Naive B cell (primary cell): Measurements from ENCODE around the gene PIGX. TPM values are rescaled to one million over a fixed set of nuclear protein-coding genes. Genes with fewer than 3 reads are reported as not detected.

Experiments
- ATAC-seq, 2 donors: fragments of 150-1000 bp; cut with Tn5 transposase; 2 replicates each; pipeline ENCODE4 v1.10.0; 2021; ENCODE audit warnings: low read depth in 2 of 2, mild to moderate bottlenecking in 2 of 2, moderate library complexity in 2 of 2
- DNase-seq: peaks from one replicate; pipeline ENCODE4 v3.0.0; 2022
- H3K27ac Mint-ChIP-seq, 6 donors: one replicate each; pipeline ENCODE4 v1.8.0; 2020 to 2022; ENCODE audit warnings: mild to moderate bottlenecking in 6 of 6, mixed read lengths in 6 of 6, moderate library complexity in 5 of 6, inconsistent platforms in 2 of 6
- H3K27me3 Mint-ChIP-seq, 3 donors: one replicate each; pipeline ENCODE4 v1.8.0; 2021 to 2022; ENCODE audit warnings: mixed read lengths in 3 of 3, mild to moderate bottlenecking in 1 of 3
- H3K36me3 Mint-ChIP-seq, 2 donors: one replicate each; pipeline ENCODE4 v1.8.0; 2020 to 2022; ENCODE audit warnings: mixed read lengths in 2 of 2, inconsistent platforms in 1 of 2, mild to moderate bottlenecking in 1 of 2
- H3K4me1 Mint-ChIP-seq, 3 donors: one replicate each; pipeline ENCODE4 v1.8.0; 2020 to 2022; ENCODE audit warnings: mixed read lengths in 3 of 3, inconsistent platforms in 1 of 3, mild to moderate bottlenecking in 1 of 3, moderate library complexity in 1 of 3
- H3K4me3 Mint-ChIP-seq, 8 donors: one replicate each; pipeline ENCODE4 v1.8.0; 2020 to 2022; ENCODE audit warnings: mild to moderate bottlenecking in 8 of 8, mixed read lengths in 8 of 8, moderate library complexity in 8 of 8, inconsistent platforms in 2 of 8
- H3K9me3 Mint-ChIP-seq, 7 donors: one replicate each; pipeline ENCODE4 v1.8.0; 2020 to 2022; ENCODE audit warnings: mixed read lengths in 7 of 7, mild to moderate bottlenecking in 5 of 7, inconsistent platforms in 2 of 7, moderate library complexity in 1 of 7
- polyA plus RNA-seq, 6 donors: library from polyadenylated mRNA; unstranded; fragments of 300-500 nt; fragmentation: Illumina TruSeq; gene quantifications; one replicate each; pipeline ENCODE4 v1.2.3, GENCODE V29; 2021; ENCODE audit warnings: low read depth in 6 of 6

Gene PIGX
- polyA plus RNA-seq, result 10 to 100 TPM; 17.6 to 30.6 (median 27.5) TPM

- Mint-ChIP-seq H3K4me1 (peaks cover 9 to 19% (median 13%) of the 10 kb centered on the region in 3 donors), H3K4me3 (peak within 1 kb of the TSS; percentile 86 to 96 (median 93)), H3K9me3 (no peaks in the 10 kb centered on the region), H3K36me3 (no peaks in the 10 kb centered on the region), H3K27me3 (no peaks in the 10 kb centered on the region), H3K27ac (peak within 1 kb of the TSS; percentile 97 to 99 (median 99))
- DNase-seq, result peak; percentile 92
- peak; percentile 81 to 84 for ATAC-seq
Observed at GRCh38 chr3:196711838-196712513, at the start of gene PIGX, which contains the start of gene CEP19. PIGX (plus strand) TSS chr3:196712377. CEP19 (minus strand) TSS chr3:196712250; CDS start chr3:196708657, 3,593 bp downstream.

- peaks cover 5 to 20% (median 10%) of the 10 kb centered on the region in 3 donors for H3K4me1 Mint-ChIP-seq
- ATAC-seq, result no peak
- no peaks in the 10 kb centered on the region for H3K27me3 Mint-ChIP-seq
- no peaks in the 10 kb centered on the region for H3K9me3 Mint-ChIP-seq
- H3K4me3 Mint-ChIP-seq, result no peak overlapping the region
- peak overlapping the region in 2 of 6 donors; percentile 39 to 42 for H3K27ac Mint-ChIP-seq
- DNase-seq, result no peak
- no peaks in the 10 kb centered on the region for H3K36me3 Mint-ChIP-seq
Observed at GRCh38 chr3:196662711-196663571, 49.2 kb upstream of the PIGX start.

GRCh38 chr3:196666001-196666867 lies 45.9 kb upstream of the PIGX start:
- H3K4me1 Mint-ChIP-seq, result peaks cover 25 to 51% (median 43%) of the 10 kb centered on the region in 3 donors

GRCh38 chr3:196667056-196667825 lies 44.9 kb upstream of the PIGX start:
- H3K4me3 Mint-ChIP-seq, result peak overlapping the region in 1 of 8 donors; percentile 35
- H3K36me3 Mint-ChIP-seq, result no peaks in the 10 kb centered on the region
- DNase-seq, result no peak
- no peaks in the 10 kb centered on the region for H3K27me3 Mint-ChIP-seq
- H3K4me1 Mint-ChIP-seq, result peaks cover 30 to 58% (median 49%) of the 10 kb centered on the region in 3 donors
- H3K9me3 Mint-ChIP-seq, result no peaks in the 10 kb centered on the region
- H3K27ac Mint-ChIP-seq, result peak overlapping the region in 5 of 6 donors; percentile 41 to 95 (median 71)
- no peak for ATAC-seq

More at GRCh38 chr3:196666001-196666867, 45.9 kb upstream of the PIGX start:
- H3K9me3 Mint-ChIP-seq, result no peaks in the 10 kb centered on the region
- DNase-seq (no peak), ATAC-seq (no peak)
- H3K27ac Mint-ChIP-seq, result peak overlapping the region in 5 of 6 donors; percentile 26 to 76 (median 58)
- no peaks in the 10 kb centered on the region for H3K27me3 Mint-ChIP-seq
- peak overlapping the region in 1 of 8 donors; percentile 37 for H3K4me3 Mint-ChIP-seq
- H3K36me3 Mint-ChIP-seq, result no peaks in the 10 kb centered on the region

GRCh38 chr3:196670339-196670738 lies 41.8 kb upstream of the PIGX start:
- peaks cover 30 to 58% (median 54%) of the 10 kb centered on the region in 3 donors for H3K4me1 Mint-ChIP-seq
- ATAC-seq (peak; percentile 76 to 80), DNase-seq (peak; percentile 28)
- H3K9me3 Mint-ChIP-seq, result no peaks in the 10 kb centered on the region
- H3K36me3 Mint-ChIP-seq, result no peaks in the 10 kb centered on the region
- H3K27me3 Mint-ChIP-seq, result no peaks in the 10 kb centered on the region
- H3K27ac Mint-ChIP-seq, result peak overlapping the region; percentile 52 to 96 (median 90)
- peak overlapping the region; percentile 53 to 94 (median 89) for H3K4me3 Mint-ChIP-seq

- Mint-ChIP-seq H3K27me3 (no peaks in the 10 kb centered on the region), H3K4me3 (peak overlapping the region in 2 of 8 donors; percentile 22 to 43), H3K9me3 (no peaks in the 10 kb centered on the region), H3K4me1 (peaks cover 27 to 47% (median 36%) of the 10 kb centered on the region in 3 donors), H3K27ac (peak overlapping the region in 1 of 6 donors; percentile 83), H3K36me3 (no peaks in the 10 kb centered on the region)
- ATAC-seq, result no peak
- DNase-seq, result no peak
Observed at GRCh38 chr3:196673632-196674031, 38.5 kb upstream of the PIGX start.

GRCh38 chr3:196677353-196677752 lies 34.8 kb upstream of the PIGX start:
- H3K4me3 Mint-ChIP-seq, result no peak overlapping the region
- H3K27ac Mint-ChIP-seq, result peak overlapping the region in 3 of 6 donors; percentile 7 to 44 (median 8)
- ATAC-seq (no peak), DNase-seq (no peak)
- no peaks in the 10 kb centered on the region for H3K36me3 Mint-ChIP-seq
- no peaks in the 10 kb centered on the region for H3K27me3 Mint-ChIP-seq
- peaks cover 0 to 5% (median under 1%) of the 10 kb centered on the region in 7 donors for H3K9me3 Mint-ChIP-seq
- H3K4me1 Mint-ChIP-seq, result peaks cover 4 to 16% (median 6%) of the 10 kb centered on the region in 3 donors

- Mint-ChIP-seq H3K9me3 (peaks cover 0 to 7% (median 1%) of the 10 kb centered on the region in 7 donors), H3K27ac (peak overlapping the region in 4 of 6 donors; percentile 5 to 52 (median 30)), H3K27me3 (no peaks in the 10 kb centered on the region), H3K4me1 (peaks cover 4 to 16% (median 6%) of the 10 kb centered on the region in 3 donors), H3K36me3 (no peaks in the 10 kb centered on the region), H3K4me3 (no peak overlapping the region)
- ATAC-seq (no peak), DNase-seq (no peak)
Observed at GRCh38 chr3:196677931-196678330, 34.2 kb upstream of the PIGX start.

- DNase-seq (peak; percentile 78), ATAC-seq (peak; percentile 95 to 96)
- Mint-ChIP-seq H3K27me3 (no peaks in the 10 kb centered on the region), H3K27ac (peak overlapping the region; percentile 43 to 89 (median 72)), H3K9me3 (peaks cover 0 to 10% (median 3%) of the 10 kb centered on the region in 7 donors), H3K4me1 (peaks cover 19 to 30% (median 29%) of the 10 kb centered on the region in 3 donors), H3K36me3 (no peaks in the 10 kb centered on the region), H3K4me3 (peak overlapping the region in 7 of 8 donors; percentile 52 to 77 (median 71))
Observed at GRCh38 chr3:196684548-196685407, 27.4 kb upstream of the PIGX start.

GRCh38 chr3:196686436-196686835 lies 25.7 kb upstream of the PIGX start:
- Mint-ChIP-seq H3K4me3 (no peak overlapping the region), H3K9me3 (peaks cover 0 to 10% (median 2%) of the 10 kb centered on the region in 7 donors), H3K27me3 (no peaks in the 10 kb centered on the region), H3K4me1 (peaks cover 19 to 30% (median 29%) of the 10 kb centered on the region in 3 donors), H3K27ac (peak overlapping the region in 1 of 6 donors; percentile 34), H3K36me3 (no peaks in the 10 kb centered on the region)
- ATAC-seq (no peak), DNase-seq (no peak)

- DNase-seq (no peak), ATAC-seq (peak; percentile 24 to 27)
- Mint-ChIP-seq H3K4me3 (peak overlapping the region in 7 of 8 donors; percentile 25 to 52 (median 38)), H3K27ac (peak overlapping the region in 4 of 6 donors; percentile 51 to 74 (median 57)), H3K27me3 (no peaks in the 10 kb centered on the region), H3K36me3 (no peaks in the 10 kb centered on the region), H3K4me1 (peaks cover 19 to 30% (median 29%) of the 10 kb centered on the region in 3 donors), H3K9me3 (no peaks in the 10 kb centered on the region)
Observed at GRCh38 chr3:196688349-196688748, 23.8 kb upstream of the PIGX start.
